B cell (primary cell): ENCODE results near the gene OIT3. TPM values are rescaled to one million over a fixed set of nuclear protein-coding genes. Genes with fewer than 3 reads are reported as not detected.

ENCODE experiments used
- ATAC-seq: fragments of 200-7000 bp; cut with Tn5 transposase; one replicate; pipeline ENCODE4 v1.10.0; 2021; ENCODE audit warnings: low read depth, mild to moderate bottlenecking, moderate number of reproducible peaks, moderate library complexity
- CTCF ChIA-PET: fragments of 350-600 bp; sonication (Branson Sonifier 250); formaldehyde crosslinking; loops from one replicate; lab custom pipeline; 2021; ENCODE audit warnings: antibody characterized with exemption, inconsistent platforms; lab: Charles Lee
- POLR2A ChIA-PET: fragments of 350-600 bp; sonication (Branson Sonifier 250); formaldehyde crosslinking; loops from one replicate; lab custom pipeline; 2021; ENCODE audit warnings: antibody characterized with exemption; lab: Charles Lee
- DNase-seq: peaks from one replicate; pipeline ENCODE4 v3.0.0; 2013
- H2AFZ ChIP-seq: 2 replicates; pipeline ENCODE4 v1.6.1; 2012; ENCODE audit warnings: mild to moderate bottlenecking, low read depth, low read length; ENCODE audit not compliant: insufficient read depth, poor library complexity, severe bottlenecking
- H3K27ac ChIP-seq, 2 donors: 1 replicate in 1 of 2; 2 replicates in 1 of 2; pipeline ENCODE4 v1.5.1; 2012 to 2013; ENCODE audit warnings: low read length in 2 of 2, mild to moderate bottlenecking in 2 of 2, moderate library complexity in 1 of 2
- H3K27me3 ChIP-seq, 4 experiments: fragments of 200-600 bp in 1 of 4; sonication (generic) in 1 of 4; replicated peaks in 1 of 4; 1 replicate in 2 of 4; 2 replicates in 2 of 4; pipeline versions ENCODE4 v1.6.1 to v1.7.0; 2013 to 2016; ENCODE audit warnings: low read length in 3 of 4, mild to moderate bottlenecking in 2 of 4, mixed read lengths in 1 of 4, moderate library complexity in 1 of 4; ENCODE audit not compliant: insufficient read depth in 4 of 4, control insufficient read depth in 3 of 4; ENCODE audit errors: control extremely low read depth in 1 of 4
- H3K36me3 ChIP-seq, 2 experiments: replicated peaks in 1 of 2; 1 replicate in 1 of 2; 2 replicates in 1 of 2; pipeline versions ENCODE4 v1.6.1 to v1.7.1; 2013; ENCODE audit warnings: low read length in 1 of 2; ENCODE audit not compliant: insufficient read depth in 2 of 2, control insufficient read depth in 1 of 2; ENCODE audit errors: control extremely low read depth in 1 of 2, extremely low read depth in 1 of 2
- H3K4me1 ChIP-seq, 2 donors: fragments of 200-600 bp in 1 of 2; sonication (generic) in 1 of 2; 1 replicate in 1 of 2; 2 replicates in 1 of 2; pipeline versions ENCODE4 v1.5.1 to v1.6.1; 2013 to 2017; ENCODE audit warnings: low read length in 2 of 2; ENCODE audit not compliant: control insufficient read depth in 2 of 2, insufficient read depth in 2 of 2
- H3K4me2 ChIP-seq: replicated peaks from 2 replicates; pipeline ENCODE3; 2012; ENCODE audit warnings: mild to moderate bottlenecking, low read depth, low read length; ENCODE audit not compliant: poor library complexity, severe bottlenecking
- H3K4me3 ChIP-seq, 5 experiments: fragments of 200-600 bp in 1 of 5; sonication (generic) in 1 of 5; 1 replicate in 3 of 5; 2 replicates in 2 of 5; pipeline versions ENCODE4 v1.5.1 to v1.7.0; 2011 to 2016; ENCODE audit warnings: low read length in 4 of 5, mild to moderate bottlenecking in 4 of 5, low read depth in 2 of 5, control low read depth in 1 of 5, moderate library complexity in 1 of 5; ENCODE audit not compliant: insufficient read depth in 1 of 5; ENCODE audit errors: control extremely low read depth in 1 of 5, extremely low read depth in 1 of 5
- H3K79me2 ChIP-seq: fragments of 200-600 bp; sonication (generic); one replicate; pipeline ENCODE4 v1.6.0; 2016; ENCODE audit warnings: low read length; ENCODE audit not compliant: control insufficient read depth, insufficient read depth
- H3K9ac ChIP-seq: fragments of 200-600 bp; sonication (generic); 2 replicates; pipeline ENCODE4 v1.6.1; 2017; ENCODE audit warnings: mild to moderate bottlenecking, low read length, moderate library complexity
- H3K9me3 ChIP-seq, 3 donors: one replicate each; pipeline versions ENCODE4 v1.6.1 to v1.7.1; 2013; ENCODE audit warnings: low read length in 2 of 3; ENCODE audit not compliant: control insufficient read depth in 2 of 3, insufficient read depth in 1 of 3; ENCODE audit errors: control extremely low read depth in 1 of 3
- H4K20me1 ChIP-seq: 2 replicates; pipeline ENCODE4 v1.6.0; 2012; ENCODE audit warnings: mild to moderate bottlenecking, low read length; ENCODE audit not compliant: insufficient read depth, control insufficient read depth, poor library complexity, severe bottlenecking
- H3K27ac Mint-ChIP-seq: one replicate; pipeline ENCODE4 v1.8.0; 2021; ENCODE audit warnings: mixed read lengths
- H3K27me3 Mint-ChIP-seq: one replicate; pipeline ENCODE4 v1.8.0; 2021; ENCODE audit warnings: mixed read lengths
- H3K4me1 Mint-ChIP-seq: one replicate; pipeline ENCODE4 v1.8.0; 2021; ENCODE audit warnings: mixed read lengths
- H3K4me3 Mint-ChIP-seq: one replicate; pipeline ENCODE4 v1.8.0; 2021; ENCODE audit warnings: mixed read lengths
- H3K9me3 Mint-ChIP-seq: one replicate; pipeline ENCODE4 v1.8.0; 2022; ENCODE audit warnings: mixed read lengths; ENCODE audit not compliant: insufficient read depth
- CTCF ChIP-seq: fragments of 200-600 bp; IDR thresholded peaks from one replicate; pipeline ENCODE4 v1.8.0; 2022; ENCODE audit warnings: antibody characterized with exemption, mild to moderate bottlenecking
- EZH2 ChIP-seq: IDR thresholded peaks from 2 replicates; pipeline ENCODE4 v1.6.1; 2012; ENCODE audit warnings: borderline replicate concordance, low read depth, mild to moderate bottlenecking, moderate library complexity, low read length; ENCODE audit not compliant: insufficient read depth, poor library complexity, severe bottlenecking
- WGBS: methylation state at CpG from one replicate; pipeline ENCODE4 v1.1.5; 2013; ENCODE audit warnings: missing lambda C conversion rate; ENCODE audit not compliant: insufficient coverage; 5-methylcytosine and 5-hydroxymethylcytosine counted together
- intact Hi-C: fragments of 100-400 bp; cut with micrococcal nuclease; formaldehyde crosslinking; loops from one replicate; pipeline ENCODE4 v1.10.0; 2022
- polyA plus RNA-seq: library from polyadenylated mRNA; depleted of rRNA; stranded (reverse); fragments of >200 nt; gene quantifications from 2 replicates; pipeline ENCODE4 v1.2.3, GENCODE V29; 2012
- total RNA-seq, 2 donors: library from RNA; stranded (reverse); fragments of 120-200 nt in 1 of 2; gene quantifications; 1 replicate in 1 of 2; 2 replicates in 1 of 2; pipeline versions ENCODE4 v1.2.3 to v1.2.4, GENCODE V29; 2013 to 2022

Gene OIT3
- total and polyA plus RNA-seq, 2 donors (not counting 1 experiment from before 2014, with no cell fraction given): 0.04 TPM; not detected in 1

- H3K27me3 ChIP-seq: peaks cover 0 to 4% (median 0%) of the 10 kb centered on the region in 4 experiments
- no peaks in the 10 kb centered on the region for H3K79me2 ChIP-seq
- DNase-seq (no peak), ATAC-seq (no peak)
- no peaks in the 10 kb centered on the region for H3K9me3 Mint-ChIP-seq
- ChIA-PET POLR2A (no interaction called here), CTCF (no interaction called here)
- intact Hi-C loops: no loop called here
- H3K27me3 Mint-ChIP-seq: peaks cover 20% of the 10 kb centered on the region
- no peak overlapping the region for H3K4me3 ChIP-seq
- no peak for TF ChIP-seq EZH2
- no peaks in the 10 kb centered on the region for H3K4me1 Mint-ChIP-seq
- H3K4me2 ChIP-seq: no peak overlapping the region
- H3K4me1 ChIP-seq: no peaks in the 10 kb centered on the region
- H3K4me3 Mint-ChIP-seq: no peak overlapping the region
- H3K27ac ChIP-seq: no peak overlapping the region
- no peak overlapping the region for H3K9ac ChIP-seq
- 80% methylated on average over 1 of the region's 3 CpGs for WGBS
- no peaks in the 10 kb centered on the region for H3K36me3 ChIP-seq
- no peak overlapping the region for H2AFZ ChIP-seq
- no peaks in the 10 kb centered on the region for H3K9me3 ChIP-seq
- no peak overlapping the region for H3K27ac Mint-ChIP-seq
- H4K20me1 ChIP-seq: no peaks in the 10 kb centered on the region
Observed at GRCh38 chr10:72951760-72952159, 58.2 kb downstream of the OIT3 start.

GRCh38 chr10:72952189-72952588, 58.6 kb downstream of the OIT3 start:
- ChIA-PET CTCF (no interaction called here), POLR2A (no interaction called here)
- no peaks in the 10 kb centered on the region for H3K9me3 ChIP-seq
- DNase-seq (no peak), ATAC-seq (no peak)
- H3K4me1 ChIP-seq: no peaks in the 10 kb centered on the region
- no peaks in the 10 kb centered on the region for H4K20me1 ChIP-seq
- no peak overlapping the region for H3K4me2 ChIP-seq
- no peaks in the 10 kb centered on the region for H3K79me2 ChIP-seq
- no peak overlapping the region for H2AFZ ChIP-seq
- 87% methylated on average over 6 of the region's 6 CpGs for WGBS
- H3K4me1 Mint-ChIP-seq: no peaks in the 10 kb centered on the region
- no peak for TF ChIP-seq CTCF
- no peak for TF ChIP-seq EZH2
- no peaks in the 10 kb centered on the region for H3K9me3 Mint-ChIP-seq
- H3K27me3 Mint-ChIP-seq: peaks cover 20% of the 10 kb centered on the region
- intact Hi-C loops: no loop called here
- H3K4me3 Mint-ChIP-seq: no peak overlapping the region
- H3K36me3 ChIP-seq: no peaks in the 10 kb centered on the region
- no peak overlapping the region for H3K27ac Mint-ChIP-seq
- peaks cover 0 to 4% (median 0%) of the 10 kb centered on the region in 4 experiments for H3K27me3 ChIP-seq
- no peak overlapping the region for H3K9ac ChIP-seq
- H3K27ac ChIP-seq: no peak overlapping the region
- H3K4me3 ChIP-seq: no peak overlapping the region
